ENCODE results near the gene NEK10. TPM values are rescaled to one million over a fixed set of nuclear protein-coding genes. Genes with fewer than 3 reads are reported as not detected.

The NEK10 gene
- total and polyA plus RNA-seq, 2 donors (not counting 1 experiment from before 2014, with no cell fraction given), result 0.49 to 0.55 TPM

Small RNA genes lying within 50 kb of the gene (small RNA-seq; reads per million reads assigned to genes)
- gene MINOS1P3 (ENCODE audit: insufficient read length, low read depth, low replicate concordance) (0.76 reads per million), gene RNU6-342P (ENCODE audit: insufficient read length, low read depth, low replicate concordance) (not detected)

Other genes with a start within 250 kb of the NEK10 start
- 46.9 and 49.6 TPM in 2 replicates for gene SLC4A7, start 115.0 kb upstream of the NEK10 start, total RNA-seq
- 9.4 and 15.9 TPM in 2 replicates for gene SLC4A7, start 115.0 kb upstream of the NEK10 start, polyA plus RNA-seq

All from B cell (primary cell).